Stimulated activated CD8-positive, alpha-beta memory T cell treated with anti-CD3 and anti-CD28 coated beads, Interleukin-7, amount 100 ng/mL, for 24 hours (primary cell): ENCODE results near the gene BABAM2.
"Not testable (repeated sequence)": the region's sequence is repeated elsewhere in the genome, so short reads cannot be mapped to it uniquely, and the experiment has no call there.

Source experiments
- DNase-seq: peaks from one replicate; pipeline ENCODE4 v3.0.0-alpha.2; 2020; ENCODE audit warnings: low read depth

The BABAM2 gene

DNA sequence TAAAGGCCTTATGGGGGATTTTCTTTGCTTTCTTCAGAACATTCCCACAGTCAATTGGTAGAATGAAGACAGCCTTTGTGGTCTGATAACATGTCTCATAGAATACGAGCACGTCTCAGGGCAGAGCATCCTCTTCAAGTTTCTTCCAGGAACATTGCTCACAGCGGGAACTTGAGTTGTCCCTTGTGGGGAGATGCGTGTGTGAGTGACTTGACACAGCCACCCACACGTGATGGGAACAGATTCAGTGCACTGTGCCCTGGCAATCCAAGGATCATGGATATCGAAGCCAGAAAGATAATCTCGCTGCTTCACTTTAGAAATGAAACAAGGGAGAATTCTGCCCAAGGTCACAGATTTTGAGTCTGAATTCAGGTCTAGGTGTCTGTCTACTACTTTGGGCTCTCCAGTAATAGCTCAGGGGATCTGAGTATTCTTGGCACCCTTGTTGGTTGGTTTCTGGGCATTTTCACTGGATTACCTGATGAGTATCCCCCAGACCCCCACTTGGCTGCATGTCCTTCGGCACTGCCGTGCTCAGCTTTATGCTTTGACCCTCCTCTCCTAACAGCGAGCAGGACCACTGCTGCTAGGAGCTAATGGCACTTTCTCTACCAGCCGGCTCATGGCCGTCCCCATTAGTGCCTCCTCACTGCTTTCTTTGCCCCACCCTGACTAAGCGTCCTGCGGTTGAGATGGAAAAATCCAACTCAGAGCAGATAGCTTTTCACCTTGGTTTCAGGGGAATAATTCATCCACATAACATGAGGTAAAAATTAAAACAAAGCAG, 426.2 kb downstream of the BABAM2 start:
- no peak for DNase-seq

- DNase-seq, result no peak
Observed at GRCh38 chr2:28317390-28317789, 426.9 kb downstream of the BABAM2 start.

DNA sequence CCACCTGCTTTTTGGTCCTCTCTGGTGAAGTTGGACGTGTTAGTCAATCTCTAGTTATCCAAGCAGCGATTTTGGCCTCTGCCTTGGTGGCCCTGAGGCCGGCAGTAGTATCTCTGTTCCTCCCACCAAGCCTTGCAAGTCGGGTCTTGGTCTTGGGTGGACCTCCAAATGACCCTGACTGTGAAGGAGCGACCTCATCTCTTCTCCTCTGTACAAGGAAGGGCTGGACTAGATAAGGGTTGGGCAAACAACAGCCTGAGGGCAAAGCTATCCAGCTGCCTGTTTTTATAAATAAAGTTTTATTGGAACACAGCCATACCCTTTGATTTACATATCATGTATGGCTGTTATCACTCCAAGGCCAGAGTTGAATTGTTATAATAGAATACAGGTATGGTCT, 427.5 kb downstream of the BABAM2 start:
- no peak for DNase-seq

DNA sequence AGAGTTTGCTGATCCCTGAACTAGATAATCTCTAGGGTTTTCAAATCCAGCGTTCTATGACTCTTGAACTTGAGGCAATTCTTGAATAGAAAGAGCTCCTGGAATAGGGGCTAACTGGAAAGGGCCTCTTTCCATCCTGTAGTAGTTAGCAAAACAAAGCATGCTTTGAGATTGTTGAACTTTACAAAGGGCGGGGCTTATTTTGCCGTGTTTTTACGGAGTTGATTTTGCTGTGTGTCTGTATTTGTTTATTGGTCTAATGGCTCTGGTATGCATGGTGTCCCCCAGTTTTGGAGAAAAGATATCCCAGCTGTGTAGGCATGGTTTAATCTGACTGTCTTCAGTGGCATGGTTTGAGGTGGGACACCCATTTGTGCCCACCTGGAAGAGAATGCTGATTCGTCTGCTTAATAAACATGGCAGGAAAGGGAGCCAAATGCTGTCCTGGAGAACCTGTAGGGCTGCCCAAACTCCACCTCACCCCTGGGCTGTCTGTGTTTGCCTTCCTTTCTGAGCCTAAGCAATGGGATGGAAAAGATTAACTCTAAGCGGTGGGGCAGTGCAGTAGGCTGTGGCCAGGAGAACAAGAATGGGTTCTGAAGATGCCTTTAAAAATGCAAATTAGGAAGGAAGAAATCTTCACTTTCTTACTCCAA, 428.1 kb downstream of the BABAM2 start:
- no peak for DNase-seq

DNA sequence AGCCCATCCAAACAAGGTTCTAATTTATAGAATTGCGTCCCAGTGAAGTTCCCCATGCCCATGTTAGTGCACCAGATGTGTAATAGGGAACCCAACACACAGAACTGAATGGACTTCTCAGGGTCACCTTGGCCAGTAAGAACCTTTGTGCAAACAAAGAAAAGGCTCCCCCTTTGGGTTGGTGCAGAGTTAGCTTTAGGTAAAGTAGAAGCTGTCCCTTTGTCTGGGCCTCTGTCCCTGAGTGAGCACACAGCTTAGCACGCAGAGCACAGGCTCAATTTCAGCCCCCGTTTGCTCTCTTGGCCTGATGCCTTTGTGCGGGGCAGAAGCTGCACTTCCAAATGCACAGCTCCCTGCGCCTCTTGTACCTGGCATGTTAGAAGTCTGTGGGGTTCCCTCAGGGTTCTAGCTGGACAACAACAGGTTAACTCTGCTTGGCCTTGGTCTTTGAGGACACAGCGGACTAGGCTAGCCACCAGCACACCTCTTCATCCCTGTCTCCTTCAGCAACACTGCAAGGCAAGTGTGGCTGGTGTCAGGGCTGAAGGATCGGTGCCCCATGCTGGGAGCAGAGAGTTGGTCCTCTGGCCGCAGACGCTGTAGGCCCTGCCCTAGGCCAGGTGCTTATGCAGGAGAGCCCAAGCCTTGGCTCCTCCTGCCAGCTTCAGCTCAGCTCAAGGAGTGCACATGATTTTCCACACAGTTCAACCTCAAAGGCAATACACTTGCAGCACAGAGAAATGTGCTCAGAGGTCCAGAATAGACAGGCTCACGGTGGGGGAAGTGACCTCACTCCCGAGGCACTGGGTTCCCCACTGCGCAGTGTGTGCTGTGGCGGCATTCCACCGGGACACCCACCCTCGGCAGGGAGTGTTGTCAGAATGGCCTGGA, 428.8 kb downstream of the BABAM2 start:
- DNase-seq, result no peak

DNA sequence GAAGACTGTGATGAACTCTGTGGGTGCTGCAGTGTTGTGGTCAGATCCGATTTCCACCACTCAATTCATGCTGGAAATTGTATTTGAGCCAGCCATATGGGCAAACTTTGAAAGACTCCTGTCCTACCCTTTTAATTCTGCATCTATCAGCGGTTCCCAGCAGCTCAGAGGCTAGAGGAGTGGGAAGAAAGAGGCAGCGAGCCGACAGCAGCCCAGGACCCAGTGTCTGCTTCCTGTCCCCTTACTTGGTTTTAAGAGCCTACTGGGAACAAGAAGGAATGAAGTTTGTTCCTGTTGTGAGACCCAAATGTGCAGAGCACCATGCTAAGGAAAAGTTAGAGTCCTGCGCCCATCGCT, 429.5 kb downstream of the BABAM2 start:
- DNase-seq, result no peak

DNA sequence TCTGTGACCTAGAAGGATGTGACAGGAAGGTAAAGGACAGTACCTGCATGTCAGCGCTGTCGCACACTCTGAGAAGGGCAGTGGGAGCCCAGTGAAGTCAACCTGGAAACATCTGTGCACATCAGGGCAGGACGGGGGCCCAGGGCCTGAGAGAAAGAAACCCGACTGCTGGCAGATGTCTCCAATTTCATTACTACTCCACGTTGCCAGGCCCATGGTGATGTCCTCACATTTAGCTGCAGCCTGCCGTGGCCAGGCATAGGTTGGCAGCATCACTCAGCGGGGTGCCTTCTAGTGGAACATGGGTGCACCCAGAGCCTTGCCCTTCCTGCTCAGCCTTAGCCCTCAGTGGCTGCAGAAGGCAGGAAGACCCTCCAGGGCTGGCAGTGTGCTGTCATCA, 429.8 kb downstream of the BABAM2 start:
- DNase-seq, result no peak

DNA sequence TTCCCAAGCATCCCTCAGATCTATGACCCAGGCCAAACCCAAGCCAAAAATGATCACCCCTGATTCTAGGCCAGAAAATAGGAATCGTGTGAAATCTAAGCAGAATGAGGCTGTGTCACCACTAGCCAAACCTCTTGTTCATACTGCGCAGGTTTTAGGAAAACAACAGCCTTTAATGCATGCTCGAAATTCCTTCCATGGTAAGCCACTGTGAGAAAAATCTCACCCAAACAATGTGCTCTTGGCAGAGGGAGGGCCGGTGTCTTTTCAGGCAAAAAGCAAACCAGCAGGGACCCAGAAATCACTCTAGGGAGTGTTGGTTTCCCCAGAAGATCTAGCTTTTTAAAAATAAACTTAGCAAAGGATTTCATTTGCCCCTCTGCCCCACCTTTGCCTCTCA, 430.9 kb downstream of the BABAM2 start:
- no peak for DNase-seq

- no peak for DNase-seq
Observed at GRCh38 chr2:28322051-28322450, 431.5 kb downstream of the BABAM2 start.

DNA sequence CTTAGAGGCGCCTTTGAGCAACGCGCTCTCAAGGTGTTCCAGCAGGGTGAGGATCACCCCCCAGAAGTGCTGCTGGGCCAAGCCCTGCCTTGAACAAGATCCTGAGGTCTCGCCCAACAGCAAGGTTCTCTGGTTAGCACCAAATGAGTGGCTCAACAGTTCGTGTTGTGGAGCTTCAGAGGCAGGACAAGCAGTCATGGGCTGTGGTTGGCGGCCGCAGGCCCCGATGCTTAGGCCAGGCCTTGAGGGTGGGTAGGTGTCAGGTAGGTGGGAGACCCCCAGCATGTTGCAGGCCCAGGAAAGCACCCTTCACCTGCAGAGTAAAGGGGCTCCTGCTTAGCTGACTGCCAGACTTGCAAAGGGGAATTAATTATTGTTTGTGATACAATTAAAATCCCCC, 431.9 kb downstream of the BABAM2 start:
- DNase-seq, result no peak

DNA sequence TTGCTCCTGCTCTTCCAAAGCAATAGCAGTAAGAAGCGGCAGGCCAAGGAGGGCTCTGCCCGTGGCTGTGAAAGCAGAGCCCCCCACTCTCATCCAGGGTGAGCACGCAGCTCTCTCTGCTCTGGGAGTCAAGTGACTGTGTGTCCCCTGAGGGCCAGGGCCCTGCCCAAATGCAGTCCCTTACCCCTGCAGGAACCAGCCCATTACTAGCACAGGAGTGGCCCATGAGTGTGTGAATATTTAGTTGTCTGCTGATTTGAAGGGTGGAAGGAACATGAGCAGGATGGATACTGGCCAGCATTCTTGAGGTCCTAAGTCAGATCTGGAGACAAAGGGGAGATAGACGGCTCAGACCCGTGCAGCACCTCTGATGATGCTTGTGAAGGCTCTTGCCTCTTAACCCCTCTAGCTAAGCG, 432.5 kb downstream of the BABAM2 start:
- DNase-seq, result no peak

- no peak for DNase-seq
Observed at GRCh38 chr2:28325173-28325566, 434.6 kb downstream of the BABAM2 start.

DNA sequence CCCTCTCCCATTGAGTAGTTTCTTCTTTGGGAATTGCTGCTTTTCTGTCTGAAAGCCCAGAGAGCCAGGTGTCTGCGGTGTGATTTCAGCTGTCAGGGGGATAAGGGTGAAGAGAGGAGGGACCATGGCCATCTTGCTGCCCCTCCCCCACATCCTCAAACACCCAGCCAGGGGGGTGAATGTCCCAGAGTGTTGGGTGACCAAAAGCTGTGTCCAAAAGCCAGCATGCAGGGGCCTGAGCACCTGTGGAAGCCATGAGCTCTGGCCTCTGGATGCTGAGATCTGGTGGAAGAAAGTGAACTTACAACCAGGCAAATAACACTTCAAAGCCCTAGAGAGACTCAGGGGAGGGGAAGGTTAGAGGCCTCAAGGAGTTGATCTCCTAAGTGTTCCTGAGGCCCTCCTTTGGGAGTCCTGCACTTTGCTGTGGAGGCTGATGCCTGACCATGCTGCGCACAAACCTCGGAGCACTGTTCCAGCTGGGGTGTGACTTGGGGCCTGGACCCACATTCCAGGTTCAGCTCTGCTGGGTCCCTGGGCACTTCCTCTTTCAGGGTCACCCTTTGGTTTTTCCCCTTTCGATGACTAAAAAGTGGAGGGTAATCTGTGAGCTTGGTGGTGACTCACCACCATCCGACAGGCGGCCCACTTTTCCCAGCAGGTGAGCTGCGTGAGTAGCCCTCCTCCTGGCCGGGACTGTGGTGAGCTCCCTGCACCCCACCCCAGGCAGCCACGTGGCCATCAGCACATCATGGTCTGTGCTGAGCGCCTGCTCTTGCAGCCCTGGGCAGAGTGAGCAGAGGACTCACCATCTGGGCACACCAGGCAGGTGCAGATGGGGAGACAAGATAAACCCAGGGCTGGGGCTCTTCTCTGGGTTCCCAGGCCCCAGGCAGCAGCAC, 435.3 kb downstream of the BABAM2 start:
- no peak for DNase-seq

DNA sequence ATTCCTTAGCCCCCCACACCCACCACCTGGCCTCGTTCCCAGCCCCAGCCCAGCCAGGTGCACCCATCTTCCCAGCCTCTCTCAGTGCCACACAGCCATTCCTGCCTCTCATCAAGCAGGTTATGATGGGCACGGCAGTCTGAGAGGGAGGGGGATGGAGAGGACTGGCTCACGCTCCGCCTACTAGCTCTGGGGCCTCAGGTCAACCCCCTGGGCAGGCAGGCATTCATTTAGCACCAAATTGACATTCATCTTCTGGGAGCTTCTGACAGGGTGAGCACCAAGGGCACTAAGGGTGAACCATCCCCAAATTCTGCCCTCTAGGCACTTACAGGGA, 435.9 kb downstream of the BABAM2 start:
- DNase-seq, result no peak

GRCh38 chr2:28326881-28327505, 436.5 kb downstream of the BABAM2 start:
- DNase-seq, result no peak

DNA sequence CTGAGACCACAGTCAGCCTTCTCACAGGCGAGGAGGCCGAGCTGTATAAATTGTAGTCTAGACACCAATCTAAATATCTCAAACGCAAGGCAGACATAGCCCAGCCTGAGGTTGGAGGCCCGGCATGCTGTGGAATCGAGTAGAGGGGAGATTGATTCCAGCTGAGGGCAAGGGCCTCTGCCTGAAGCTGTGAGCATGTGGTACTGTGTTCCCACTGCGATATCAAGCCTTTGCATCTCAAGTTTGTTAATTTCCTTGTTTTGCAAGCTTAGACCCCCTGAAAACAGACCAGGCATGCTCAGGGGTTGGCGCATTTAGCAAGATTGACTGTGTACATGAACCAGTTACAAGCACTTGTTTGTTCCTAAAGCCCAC, 437.0 kb downstream of the BABAM2 start:
- DNase-seq, result no peak

GRCh38 chr2:28327956-28328922, 437.7 kb downstream of the BABAM2 start:
- no peak for DNase-seq

DNA sequence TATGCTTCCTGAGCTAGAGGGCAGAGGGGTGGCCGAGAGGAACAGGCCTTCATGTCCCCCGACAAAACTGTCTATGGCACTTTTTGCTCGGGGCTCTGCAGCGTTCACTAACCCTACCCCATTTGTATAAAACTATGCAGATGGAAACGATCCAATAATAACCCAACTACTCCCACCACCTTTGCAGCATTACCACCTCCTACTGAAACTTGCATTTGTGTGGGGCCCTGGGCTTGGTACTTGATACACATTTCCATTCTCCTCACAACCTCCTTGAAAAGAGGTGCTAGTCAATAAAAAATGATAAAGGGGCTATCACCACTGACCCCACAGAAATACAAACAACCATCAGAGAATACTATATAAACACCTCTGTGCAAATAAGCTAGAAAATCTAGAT, 438.7 kb downstream of the BABAM2 start:
- no peak for DNase-seq

DNA sequence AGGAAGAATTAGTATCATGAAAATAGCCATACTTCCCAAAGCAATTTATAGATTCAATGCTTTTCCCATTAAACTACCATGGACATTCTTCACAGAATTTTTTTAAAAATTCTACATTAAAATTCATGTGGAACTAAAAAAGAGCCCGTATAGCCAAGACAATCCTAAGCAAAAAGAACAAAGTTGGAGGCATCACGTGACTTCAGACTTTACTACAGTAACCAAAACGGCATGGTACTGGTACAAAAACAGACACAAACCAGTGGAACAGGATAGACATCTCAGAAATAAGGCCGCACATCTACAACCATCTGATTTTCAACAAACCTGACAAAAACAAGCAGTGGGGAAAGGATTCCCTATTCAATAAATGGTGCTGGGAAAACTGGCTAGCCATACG, 440.2 kb downstream of the BABAM2 start:
- not testable (repeated sequence) for DNase-seq

- not testable (repeated sequence) for DNase-seq
Observed at GRCh38 chr2:28331797-28332196, 441.3 kb downstream of the BABAM2 start.
